CMK (cell line): Measurements from ENCODE around the gene POPDC2.
"Not testable (repeated sequence)": the region's sequence is repeated elsewhere in the genome, so short reads cannot be mapped to it uniquely, and the experiment has no call there.

Experiments used
- DNase-seq: peaks from one replicate; pipeline ENCODE4 v3.0.0-alpha.2; 2010; ENCODE audit warnings: low read depth

POPDC2 gene, protein sequence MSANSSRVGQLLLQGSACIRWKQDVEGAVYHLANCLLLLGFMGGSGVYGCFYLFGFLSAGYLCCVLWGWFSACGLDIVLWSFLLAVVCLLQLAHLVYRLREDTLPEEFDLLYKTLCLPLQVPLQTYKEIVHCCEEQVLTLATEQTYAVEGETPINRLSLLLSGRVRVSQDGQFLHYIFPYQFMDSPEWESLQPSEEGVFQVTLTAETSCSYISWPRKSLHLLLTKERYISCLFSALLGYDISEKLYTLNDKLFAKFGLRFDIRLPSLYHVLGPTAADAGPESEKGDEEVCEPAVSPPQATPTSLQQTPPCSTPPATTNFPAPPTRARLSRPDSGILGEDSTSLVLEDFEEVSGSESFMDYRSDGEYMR

DNA sequence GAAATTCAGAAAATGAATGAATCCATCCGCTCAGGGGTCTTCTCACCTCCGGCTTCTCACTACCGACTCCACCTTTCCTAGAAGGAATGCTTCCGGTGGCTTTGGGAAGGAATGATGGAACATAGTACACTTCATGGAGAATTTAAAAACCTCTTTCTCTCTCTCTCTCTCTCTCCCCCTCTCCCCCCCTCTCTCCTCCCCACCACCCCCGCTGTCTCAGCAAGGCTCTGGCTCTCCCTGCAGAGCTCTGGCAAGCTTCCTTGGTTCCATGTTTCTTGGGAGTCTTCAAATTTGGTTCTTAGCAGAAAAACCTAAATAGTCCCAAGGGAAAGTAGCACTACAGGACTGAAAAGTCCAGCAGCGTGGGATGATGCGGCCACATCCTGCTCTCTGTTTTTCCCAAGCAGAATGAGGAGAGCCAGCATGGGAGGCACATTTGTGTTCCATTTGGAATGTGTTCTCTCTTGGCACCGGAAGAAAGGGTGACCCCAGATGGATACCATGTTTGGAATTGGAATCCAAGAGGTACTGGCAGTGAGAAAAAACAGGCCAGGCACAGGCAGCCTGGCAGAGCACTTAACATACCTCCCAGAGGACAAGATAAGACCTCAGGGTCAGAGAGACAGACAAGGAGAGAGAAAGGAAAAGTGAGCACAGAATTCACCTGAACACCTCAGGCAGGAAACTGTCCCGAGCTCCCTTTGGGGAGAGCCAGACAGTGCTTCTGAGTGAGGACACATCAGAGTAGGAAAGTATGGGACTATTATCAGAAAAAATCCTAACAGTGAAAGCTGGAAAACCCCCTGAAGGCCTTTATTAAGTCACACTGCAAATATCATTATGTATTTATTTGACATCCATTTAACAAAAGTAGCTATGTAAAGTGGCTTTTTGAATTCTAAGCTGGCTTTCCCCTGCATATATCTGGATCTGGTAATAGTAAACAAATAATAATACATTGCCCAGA is at the start of gene POPDC2:
TSS of gene POPDC2 (minus strand) at position 116 of the 967 bp plus-strand sequence. CDS start 166 bp downstream, outside the sequence.
- no peak for DNase-seq

- no peak for DNase-seq
Observed at GRCh38 chr3:119703820-119704531, 43.6 kb upstream of the POPDC2 start.

DNA sequence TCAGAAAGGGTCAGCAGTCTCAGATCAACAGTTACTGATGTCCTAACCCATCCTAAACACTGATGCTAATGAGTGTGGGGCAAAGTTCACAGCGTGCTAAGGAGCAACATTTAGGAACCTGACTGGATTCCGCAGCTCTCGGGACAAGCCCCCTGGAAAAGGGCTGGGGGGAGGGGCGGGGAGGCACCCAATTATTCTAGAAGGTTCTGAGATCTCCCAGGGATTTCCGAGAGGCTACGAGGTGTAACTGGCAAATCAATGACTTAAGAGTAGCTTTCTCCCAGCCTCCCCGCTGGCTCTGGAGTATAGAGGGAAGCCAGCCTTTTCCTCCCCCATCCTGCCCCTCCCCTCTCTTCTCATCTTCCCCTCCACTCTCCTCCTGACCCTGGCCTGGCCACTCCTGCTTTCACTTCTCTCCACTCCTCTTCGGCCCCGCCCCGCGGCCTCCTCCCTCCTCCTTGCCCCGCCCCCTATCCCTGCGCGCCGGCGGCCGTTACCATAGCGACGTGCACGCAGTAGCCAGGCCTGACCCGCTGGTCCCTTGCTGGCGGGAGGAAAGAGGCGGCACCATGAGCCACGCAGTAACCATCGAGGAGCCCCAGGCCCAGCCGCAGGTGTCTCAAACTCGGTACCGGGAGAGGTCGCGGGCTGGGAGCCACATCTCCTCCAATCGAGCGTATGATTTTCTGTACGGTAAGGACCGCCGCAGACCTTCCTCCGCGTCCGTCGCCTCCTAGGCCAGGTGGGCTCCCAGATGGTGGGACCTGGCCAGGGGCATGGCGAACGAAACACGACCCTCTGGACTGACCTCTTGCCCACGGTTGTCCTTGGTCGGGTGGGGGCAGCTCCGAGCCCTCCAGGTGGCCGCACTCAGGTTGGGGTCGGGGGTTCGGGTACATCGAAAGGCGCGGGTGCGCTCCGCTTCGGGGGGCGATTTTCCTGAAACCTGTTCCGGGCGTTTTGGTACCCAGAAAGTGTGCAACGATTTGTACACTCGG is 42.4 kb upstream of the POPDC2 start, which contains the start of gene CFAP91:
TSS of gene CFAP91 (plus strand) at position 493 of the 998 bp plus-strand sequence. CDS start at position 570, 77 bp downstream.
- DNase-seq = no peak

GRCh38 chr3:119700920-119701734 is 40.7 kb upstream of the POPDC2 start:
- no peak for DNase-seq

- DNase-seq = no peak
Observed at GRCh38 chr3:119700269-119700919, 40.0 kb upstream of the POPDC2 start.

DNA sequence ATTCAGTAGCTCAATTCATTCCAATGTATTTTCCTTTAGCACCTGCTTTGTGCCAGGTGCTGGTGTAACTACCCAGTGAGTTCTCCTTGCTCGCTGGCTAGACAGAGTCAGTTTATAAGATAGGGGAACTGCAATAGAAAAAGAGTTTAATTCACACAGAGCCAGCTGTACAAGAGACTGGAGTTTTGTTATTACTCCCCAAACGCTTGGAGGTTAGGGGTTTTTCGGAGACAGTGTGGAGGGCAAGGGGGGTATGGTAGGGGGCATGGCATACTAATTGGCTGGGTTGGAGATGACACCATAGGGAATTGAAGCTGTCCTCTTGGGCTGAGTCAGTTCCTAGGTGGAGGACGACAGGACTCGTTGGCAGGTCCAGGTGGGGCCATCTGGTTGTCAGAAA is 37.0 kb upstream of the POPDC2 start:
- no peak for DNase-seq

- no peak for DNase-seq
Observed at GRCh38 chr3:119695480-119695879, 35.1 kb upstream of the POPDC2 start.

- no peak for DNase-seq
Observed at GRCh38 chr3:119690043-119690656, 29.8 kb upstream of the POPDC2 start.

DNA sequence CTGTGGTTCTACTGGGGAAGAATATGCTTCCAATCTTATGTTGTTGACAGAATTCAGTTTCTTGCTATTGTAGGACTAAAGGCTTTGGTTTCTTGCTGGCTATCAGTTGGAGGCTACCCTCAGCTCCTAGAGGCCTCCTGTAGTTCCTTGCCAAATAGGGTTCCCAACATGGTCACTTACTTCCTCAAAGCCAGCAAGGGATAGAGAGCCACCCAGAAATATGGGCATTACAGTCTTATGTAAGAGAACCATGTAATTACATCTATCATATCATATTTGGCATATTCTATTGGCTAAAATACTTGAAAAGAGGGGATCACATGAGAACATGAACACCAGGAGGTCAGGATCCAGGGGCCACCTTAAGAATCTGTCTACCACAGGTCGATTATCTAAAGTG is 23.0 kb upstream of the POPDC2 start:
- no peak for DNase-seq

GRCh38 chr3:119681279-119681678 is 20.9 kb upstream of the POPDC2 start:
- DNase-seq = no peak

GRCh38 chr3:119679874-119680273 is 19.5 kb upstream of the POPDC2 start:
- no peak for DNase-seq

DNA sequence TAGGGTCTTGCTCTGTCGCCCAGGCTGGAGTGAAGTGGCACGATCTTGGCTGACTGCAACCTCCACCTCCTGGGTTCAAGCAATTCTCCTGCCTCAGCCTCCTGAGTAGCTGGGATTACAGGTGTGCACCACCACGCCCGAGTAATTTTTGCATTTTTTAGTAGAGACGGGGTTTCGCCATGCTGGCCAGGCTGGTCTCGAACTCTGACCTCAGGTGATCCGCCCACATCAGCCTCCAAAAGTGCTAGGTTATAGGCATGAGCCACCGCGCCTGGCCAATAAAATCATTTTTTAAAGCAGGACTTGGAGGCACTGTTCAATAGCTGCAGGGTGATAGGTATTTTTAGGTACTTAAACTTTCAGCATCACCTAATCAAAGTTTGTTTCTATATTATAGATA is 17.8 kb upstream of the POPDC2 start:
- DNase-seq = not testable (repeated sequence)

DNA sequence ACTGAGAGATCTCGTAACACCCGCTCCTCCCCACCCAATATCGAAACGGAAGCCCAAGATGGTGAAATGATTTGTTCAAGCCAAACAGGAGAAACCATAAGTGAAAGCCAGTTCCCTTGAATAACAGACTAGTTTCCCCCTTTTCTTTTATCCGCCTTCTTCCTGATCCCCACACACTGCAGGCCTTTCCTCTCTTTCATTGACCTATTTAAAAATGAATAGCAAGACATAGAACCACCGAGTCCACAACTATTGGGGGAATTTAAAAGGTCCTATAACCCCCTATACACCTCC is 17.2 kb upstream of the POPDC2 start:
- no peak for DNase-seq

- peak; percentile 89 for DNase-seq
Observed at GRCh38 chr3:119676771-119677640, 16.6 kb upstream of the POPDC2 start, which contains the start of gene COX17. TSS of gene COX17 (minus strand) at chr3:119677406. CDS start at chr3:119677310, 96 bp downstream.

- DNase-seq = no peak
Observed at GRCh38 chr3:119676020-119676419, 15.6 kb upstream of the POPDC2 start.

GRCh38 chr3:119675188-119675874 is 14.9 kb upstream of the POPDC2 start:
- no peak for DNase-seq

DNA sequence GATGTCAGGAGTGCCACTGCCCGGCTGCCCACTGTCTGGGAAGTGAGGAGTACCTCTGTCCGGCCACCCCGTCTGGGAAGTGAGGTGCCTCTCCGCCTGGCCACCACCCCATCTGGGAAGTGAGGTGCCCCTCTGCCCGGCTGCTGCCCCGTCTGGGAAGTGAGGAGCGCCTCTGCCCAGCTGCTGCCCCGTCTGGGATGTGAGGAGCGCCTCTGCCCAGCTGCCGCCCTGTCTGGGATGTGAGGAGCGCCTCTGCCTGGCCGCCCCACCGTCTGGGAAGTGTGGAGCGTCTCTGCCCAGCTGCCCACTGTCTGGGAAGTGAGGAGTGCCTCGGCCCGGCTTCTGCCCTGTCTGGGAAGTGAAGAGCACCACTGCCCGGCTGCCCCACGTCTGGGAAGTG is 13.5 kb upstream of the POPDC2 start:
- no peak for DNase-seq
